HG03025 (cell line): Measurements from ENCODE around the gene LIPI.
"Not testable (repeated sequence)": the region's sequence is repeated elsewhere in the genome, so short reads cannot be mapped to it uniquely, and the experiment has no call there.

ENCODE experiments used
- ATAC-seq: cut with Tn5 transposase; IDR thresholded peaks from one replicate; pipeline ENCODE4 v1.9.1; 2021; ENCODE audit warnings: mild to moderate bottlenecking, moderate library complexity; ENCODE audit not compliant: unreplicated experiment, low FRiP score

Gene LIPI

DNA sequence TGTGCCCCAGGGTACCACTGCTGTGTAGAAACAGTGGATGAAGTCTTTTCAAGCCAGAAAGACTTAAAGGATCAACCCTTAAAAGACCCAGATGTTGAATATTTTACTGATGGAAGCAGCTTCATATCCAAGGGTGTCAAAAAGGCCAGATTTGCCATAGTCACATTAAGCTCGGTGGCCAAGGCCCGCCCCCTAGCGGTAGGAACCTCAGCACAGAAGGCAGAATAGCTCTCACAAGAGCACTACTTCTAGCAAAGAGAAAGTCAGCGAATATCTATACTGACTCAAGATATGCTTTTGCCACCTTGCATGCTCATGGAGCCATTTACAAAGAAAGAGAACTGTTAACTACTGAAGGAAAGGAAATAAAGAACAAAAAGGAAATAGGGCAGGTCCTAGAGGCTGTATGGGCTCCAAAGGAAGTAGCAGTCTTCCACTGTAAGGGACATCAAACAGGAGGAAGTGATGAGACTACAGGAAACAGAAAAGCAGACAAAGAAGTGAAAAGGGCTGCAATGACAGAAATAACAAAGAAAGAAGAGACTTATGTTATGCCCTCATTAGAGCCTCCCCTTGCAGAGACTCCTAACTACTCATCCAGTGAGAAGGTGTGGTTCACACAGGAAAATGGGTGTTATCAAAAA is 90.5 kb downstream of the LIPI start:
- ATAC-seq, result no peak

DNA sequence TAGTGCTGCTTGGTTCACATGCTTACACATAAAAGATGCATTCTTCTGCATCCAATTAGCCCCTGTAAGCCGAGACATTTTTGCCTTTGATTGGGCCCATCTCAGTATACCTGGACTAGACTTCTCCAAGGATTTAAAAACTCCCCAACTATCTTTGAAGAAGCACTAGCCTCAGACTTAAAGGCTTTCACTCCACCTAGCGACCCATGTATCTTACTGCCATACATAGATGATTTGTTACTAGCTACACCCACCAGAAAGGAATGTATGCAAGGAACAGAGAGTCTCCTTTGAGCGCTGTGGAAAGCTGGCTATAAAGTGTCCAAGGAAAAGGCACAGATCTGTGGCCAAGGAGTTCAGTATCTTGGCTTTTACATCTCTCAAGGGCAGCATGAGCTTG is 91.7 kb downstream of the LIPI start:
- ATAC-seq, result no peak

DNA sequence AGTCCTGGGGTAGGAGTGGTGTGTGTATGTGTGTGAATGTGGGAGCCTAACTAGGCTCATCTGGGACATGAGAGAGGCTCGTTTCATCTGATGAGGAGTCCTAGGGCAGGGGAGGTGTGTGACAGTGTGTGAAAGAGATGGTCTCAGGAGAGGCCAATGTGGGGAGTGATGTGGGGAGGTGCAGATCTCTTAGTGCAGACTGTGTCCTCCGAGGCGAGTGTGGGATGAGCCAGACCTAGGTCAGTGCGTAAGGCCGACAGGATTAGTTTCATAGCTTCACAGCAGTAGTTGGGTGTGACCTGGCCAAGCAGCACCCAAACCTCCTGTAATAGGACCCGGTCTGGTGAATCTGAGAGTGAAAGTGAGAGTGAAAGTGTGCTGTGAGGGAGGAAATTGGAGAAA is 94.7 kb downstream of the LIPI start:
- peak; percentile 82 for ATAC-seq

DNA sequence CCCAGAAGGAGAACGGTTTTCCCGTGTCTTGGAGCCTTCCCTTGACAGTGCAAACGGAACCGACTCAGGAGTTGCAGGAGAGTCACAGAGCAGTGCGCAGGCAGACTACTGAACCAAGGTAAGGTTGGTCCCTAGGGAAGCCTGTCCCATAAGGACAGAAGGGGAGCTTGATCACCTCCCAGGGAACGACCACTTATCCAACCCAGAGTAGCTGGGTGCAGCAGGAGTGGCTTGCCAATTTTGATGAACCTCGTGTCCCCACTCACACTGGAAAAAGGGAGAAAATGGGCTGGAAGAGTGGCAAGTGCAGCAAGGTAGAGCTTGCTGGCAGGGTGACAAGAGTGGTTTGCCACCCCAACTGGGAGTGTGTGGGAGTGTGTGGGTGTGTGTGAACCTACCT is 95.1 kb downstream of the LIPI start:
- ATAC-seq, result no peak

DNA sequence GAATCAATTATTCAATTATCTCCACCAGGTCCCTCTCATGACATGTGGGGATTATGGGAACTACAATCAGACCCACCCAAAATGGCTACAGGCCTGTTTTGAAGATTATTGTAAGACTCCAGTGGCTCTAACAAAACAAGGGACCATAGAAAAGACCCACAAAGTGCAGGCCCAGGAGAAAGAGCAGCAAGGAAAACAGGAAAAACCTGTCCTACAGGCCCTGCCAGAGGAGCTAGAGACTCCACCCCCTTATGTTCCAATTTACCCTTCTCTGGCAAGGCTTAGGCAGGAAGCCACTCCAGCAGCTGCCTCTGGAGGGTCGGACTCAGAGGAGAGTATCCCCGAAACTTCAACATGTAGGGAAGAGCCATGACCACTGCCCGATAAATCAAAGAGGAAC is 96.5 kb downstream of the LIPI start:
- no peak for ATAC-seq

DNA sequence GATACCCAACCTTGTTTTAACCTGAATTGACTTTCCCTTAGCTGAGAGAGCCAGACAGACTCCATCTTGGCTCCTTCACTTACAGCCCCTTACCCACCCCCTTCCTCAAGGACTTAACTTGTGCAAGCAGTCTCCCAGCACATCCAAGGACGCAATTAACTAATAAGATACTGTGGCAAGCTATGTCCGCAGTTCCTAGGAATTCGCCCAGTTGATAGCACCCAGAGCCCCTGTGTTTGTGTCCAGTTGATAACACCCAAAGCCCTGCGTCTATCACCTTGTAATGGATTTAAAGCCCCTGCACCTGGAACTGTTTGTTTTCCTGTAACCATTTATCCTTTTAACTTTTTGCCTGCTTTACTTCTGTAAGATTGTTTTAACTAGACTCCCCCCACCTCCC is 106.2 kb downstream of the LIPI start:
- not testable (repeated sequence) for ATAC-seq

DNA sequence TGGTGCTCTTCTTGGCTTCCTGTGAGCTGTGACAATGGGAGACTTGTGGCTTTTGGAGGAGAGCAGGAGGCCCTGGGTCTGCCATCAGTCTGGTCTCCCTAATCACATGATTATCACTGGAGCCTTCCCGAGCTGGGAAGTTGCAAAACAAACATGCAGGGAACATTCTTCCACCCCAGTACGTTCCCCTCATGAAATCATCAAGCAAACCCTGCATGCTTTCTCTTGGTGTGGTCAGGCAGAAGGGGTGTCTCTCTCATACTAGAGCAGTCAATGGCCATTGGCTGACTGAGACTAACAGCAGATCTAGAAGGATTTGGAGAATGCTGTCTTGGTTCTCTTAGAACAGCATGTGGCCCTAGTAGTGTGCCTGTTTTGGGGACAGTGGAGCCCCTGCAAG is 111.2 kb downstream of the LIPI start:
- no peak for ATAC-seq

DNA sequence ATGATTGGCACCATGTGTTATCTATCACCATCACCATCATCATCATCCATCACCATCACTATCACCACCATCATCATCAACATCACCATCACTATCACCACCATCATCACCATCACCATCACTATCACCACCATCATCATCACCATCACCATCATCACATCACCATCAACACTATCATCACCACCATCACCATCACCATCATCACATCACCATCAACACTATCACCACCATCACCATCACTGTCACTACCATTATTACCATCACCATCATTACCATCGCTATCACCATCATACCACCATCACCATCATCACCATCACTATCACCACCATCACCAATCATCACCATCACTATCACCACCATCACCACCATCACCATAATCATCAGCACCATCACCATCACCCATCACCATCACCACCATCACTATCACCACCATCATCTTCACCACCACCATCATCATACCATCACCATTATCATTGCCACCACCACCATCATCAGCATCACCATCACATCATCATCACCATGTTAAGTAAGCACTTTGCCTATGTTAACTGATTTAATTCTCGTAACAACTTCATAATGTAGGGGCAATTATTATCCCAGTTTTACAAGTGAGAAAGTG is 112.8 kb downstream of the LIPI start:
- no peak for ATAC-seq

DNA sequence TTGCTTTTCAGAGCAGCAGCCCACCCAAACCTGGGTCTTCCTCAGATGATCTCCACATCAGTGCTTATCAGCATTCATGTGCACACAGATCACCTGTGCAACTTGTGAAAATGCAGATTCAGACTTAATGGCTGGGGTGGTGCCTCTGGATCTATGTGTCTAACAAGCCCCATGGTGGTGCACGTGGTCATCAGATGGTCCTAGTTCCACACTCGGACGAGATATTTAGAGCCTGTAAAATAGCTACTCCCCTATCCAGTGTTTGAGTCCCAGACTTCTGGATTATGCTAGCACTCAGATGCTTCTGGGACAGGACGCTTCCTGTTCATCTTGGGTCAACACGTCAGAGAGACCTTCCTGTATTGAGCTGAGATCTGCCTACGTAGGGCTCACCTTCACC is 114.2 kb downstream of the LIPI start:
- no peak for ATAC-seq

DNA sequence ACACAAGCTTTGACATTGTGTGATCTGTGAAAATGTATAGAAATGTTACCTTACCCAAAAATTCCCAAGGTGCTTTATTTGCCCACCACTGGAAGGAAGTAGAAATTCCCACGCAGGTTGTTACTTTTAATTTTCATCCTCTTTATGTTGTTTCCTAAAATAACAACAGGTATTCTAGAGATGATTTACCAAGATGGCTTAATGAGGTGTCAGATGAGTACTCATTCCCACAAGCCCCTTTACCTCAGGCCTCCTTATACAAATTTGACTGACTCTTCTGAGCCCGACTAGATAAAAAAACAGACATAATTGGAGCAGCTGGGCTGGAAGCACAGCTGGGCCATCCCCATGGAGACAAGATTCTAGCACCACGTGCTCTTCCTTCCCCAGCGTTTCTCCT is 114.6 kb downstream of the LIPI start:
- no peak for ATAC-seq

DNA sequence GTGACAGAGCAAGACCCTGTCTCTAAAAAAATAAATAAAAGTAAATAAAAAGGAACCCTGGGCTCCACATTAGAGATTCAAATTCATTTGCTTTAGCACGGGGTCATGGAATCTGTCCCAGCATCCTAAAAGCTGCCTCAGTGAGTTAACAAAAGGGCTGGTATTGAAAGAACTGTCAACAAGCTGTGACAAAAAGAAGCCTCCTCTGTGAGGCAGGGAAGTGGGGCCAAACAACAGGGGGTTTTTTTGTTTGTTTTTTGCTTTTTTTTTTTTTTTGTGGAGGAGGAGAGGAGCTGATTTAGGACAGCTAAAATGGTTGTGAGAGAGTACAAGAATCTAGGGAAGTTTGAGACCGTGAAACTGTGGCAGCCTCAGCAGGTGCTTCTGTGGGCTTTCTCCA is 115.7 kb downstream of the LIPI start:
- ATAC-seq, result no peak

DNA sequence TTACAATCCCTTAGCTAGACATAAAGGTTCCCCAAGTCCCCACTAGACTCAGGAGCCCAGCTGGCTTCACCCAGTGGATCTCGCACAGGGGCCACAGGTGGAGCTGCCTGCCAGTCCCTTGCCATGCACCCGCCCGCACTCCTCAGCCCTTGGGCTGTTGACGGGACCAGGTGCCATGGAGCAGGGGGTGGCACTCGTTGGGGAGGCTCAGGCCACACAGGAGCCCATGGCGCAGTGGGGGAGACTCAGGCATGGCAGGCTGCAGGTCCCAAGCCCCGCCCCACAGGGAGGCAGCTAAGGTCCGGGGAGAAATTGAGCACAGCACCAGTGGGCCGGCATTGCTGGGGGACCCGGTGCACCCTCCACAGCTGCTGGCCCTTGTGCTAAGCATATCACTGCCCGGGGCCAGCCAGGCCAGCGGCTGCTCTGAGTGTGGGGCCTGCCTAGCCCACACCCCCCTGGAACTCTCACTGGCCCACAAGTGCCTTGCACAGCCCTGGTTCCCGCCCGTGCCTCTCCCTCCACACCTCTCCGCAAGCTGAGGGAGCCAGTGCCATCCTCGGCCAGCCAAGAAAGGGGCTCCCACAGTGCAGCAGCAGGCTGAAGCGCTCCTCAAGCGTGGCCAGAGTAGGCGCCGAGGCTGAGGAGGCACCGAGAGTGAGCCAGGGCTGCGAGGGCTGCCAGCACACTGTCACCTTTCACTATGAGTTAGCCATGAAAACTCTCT is 117.8 kb downstream of the LIPI start:
- no peak for ATAC-seq

DNA sequence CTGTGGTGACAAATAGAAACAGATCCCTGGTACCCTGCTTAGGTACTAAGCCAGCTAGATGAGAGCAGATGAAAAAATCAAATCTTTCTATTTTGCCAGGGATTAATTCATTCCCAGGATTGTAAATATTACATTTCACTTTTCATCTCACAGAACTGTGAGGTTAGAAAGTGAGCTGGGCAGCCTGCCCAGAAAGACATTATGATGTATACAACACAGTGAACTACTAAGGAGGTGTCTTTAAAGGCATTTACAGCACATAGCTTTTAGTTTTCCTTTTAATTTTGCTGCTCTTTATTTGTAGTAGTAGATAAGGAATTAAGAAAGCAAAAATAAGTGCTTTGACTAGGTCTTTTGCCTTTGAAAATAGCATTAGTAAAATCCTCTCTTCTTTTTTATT is 120.6 kb downstream of the LIPI start:
- not testable (repeated sequence) for ATAC-seq

DNA sequence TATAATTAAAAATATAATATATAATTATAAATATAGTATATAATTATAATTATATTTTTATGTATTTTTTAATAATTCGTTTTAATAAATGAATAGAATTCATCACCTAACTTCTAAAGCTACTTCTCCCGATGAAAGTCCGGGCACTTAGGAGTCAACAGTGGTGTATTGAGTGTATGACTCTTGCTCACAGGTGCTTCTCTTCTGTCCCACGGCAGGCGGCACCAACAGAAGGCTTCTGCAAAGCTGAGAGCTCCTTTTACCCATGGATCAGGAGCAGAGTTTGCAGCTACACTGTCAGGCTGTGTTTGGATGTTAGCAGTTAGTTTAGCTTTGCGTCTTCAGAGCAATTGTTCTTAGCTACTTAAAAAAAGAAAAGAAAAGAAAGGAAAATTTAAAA is 122.4 kb downstream of the LIPI start:
- no peak for ATAC-seq

DNA sequence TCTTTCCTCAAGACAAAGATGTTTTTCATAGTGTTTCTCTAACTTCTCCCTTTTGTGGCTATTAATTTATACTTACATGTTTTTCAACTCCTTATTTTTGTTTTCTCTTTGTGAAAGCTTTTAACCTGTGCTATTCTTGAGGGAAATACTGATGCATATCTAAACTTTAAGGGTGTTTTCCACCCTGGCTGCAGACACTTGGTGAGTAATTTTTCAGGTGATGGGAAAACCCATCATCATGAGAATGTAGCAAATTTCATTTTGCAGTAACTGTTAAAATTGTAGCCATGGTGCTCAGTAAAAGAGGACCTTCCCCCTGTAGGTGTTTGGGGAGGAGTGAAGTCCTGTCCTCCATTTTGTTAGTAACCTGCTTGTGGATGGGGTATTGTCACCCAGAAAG is 124.2 kb downstream of the LIPI start:
- ATAC-seq, result no peak

DNA sequence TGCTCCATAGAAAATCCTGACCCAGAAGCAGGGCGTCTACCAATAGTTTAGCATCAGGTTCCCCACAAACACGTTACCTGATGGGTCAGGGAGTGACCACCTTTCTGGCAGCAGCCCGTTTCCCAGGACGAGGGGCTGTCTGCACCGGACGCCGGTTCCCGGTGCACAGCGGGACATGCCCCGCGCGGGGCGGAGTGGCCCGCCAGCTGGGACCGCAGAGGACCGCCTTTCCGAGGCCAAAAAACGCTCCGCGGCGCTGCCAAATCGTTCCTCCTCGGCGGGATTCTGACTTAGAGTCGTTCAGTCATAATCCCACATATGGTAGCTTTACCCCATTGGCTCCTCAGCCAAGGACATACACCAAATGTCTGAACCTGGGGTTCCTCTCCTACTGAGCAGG is 126.1 kb downstream of the LIPI start:
- no peak for ATAC-seq

DNA sequence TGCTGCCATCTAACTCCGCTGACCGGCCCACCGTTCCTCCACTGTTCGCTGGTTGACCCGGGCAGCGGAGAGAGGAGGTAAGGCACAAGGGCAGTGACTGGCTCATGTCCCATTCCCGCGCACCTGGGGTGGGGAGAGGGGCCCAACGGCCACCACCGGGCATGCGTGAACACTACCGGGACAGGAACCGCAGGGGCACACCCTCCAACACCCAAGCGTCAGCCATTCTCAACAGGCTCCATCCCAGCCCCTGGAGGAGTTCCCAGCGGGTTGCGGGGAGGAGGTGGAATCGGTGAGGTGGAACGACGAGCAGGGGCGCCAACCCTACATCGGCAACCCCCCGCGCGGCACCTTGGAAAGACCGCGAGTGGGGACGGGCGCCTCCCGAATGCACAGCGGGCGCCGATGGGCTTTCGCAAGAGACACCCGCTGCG is 126.7 kb downstream of the LIPI start:
- no peak for ATAC-seq

DNA sequence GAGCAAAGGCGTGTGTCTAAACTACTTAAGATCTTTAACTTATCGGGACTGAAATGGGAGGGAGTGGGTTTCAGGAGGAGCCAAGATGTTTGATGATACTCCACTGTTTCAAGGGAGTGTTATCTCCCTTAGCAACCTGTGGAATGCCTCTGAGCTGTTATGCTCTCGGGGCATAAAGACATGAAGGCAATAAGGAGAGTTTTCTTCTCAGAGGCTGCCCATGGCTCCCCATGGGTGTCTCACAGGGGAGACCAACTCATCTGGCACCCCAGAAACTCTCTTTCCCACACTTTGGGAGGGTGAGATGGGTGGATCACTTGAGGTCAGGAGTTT is 130.0 kb downstream of the LIPI start:
- ATAC-seq, result no peak

DNA sequence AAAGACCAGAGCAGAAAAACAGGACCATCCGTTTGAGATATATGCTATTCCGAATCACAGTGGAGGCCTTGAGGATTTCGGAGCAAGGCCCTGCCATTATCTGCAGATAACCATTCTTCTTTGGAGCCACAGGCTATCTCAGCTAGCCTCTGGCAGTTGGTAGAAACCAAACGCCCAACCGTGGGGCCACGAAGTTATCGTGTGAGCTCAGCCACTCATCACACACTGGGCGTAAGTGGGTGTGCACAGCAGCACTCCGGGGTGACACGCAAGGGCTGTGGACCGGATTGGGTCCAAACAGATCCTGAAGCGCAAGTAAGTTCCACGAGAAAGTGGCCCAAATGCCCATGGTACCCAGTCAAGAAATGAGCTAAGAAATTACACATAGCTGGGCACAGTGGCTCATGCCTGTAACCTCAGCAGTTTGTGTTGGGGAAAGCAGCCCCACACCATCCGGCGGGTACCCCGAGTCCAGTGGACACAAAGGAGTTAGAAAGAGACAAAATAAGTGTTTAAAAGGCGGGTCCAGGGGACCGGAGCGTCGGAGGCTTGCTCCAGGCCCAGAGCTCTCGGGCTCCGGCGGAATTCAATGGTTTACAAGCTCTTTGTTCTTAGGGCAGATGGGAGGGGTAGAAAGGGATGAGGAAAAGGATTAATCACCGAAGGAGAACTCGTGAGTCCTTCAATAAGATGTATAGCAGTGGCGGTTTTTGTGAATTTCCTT is 130.6 kb downstream of the LIPI start:
- ATAC-seq, result no peak

DNA sequence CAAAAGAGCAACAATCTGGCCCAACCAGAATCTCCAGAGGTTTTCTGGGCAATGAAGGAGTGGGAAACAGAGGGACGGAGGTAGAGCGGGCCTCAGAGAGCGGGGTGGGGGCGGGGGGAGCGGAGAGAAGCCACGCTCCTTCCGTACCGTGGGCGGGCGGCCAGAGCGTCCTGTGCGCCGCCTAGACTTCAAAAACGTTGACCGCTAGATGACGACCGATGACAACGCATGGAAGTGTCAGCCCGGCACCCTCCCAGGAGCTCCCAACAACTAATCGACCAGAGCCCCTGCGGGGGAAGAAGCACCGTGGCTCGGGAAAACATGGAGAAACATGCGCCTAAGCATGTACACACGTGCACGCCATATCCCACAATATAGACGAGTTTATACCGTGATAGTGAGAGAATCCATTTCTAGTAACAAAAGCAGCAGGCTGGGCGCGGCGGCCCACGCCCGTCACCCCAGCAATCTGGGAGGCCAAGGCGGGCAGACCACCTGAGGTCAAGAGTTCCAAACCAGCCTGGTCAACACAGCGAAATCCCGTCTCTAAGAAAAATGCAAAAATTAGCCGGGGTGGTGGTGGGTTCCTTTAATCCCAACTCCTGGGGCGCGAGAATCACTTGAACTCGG is 131.9 kb downstream of the LIPI start:
- ATAC-seq, result no peak
